Testis (tissue), 2 donors: Measurements from ENCODE around the gene CBLB.

Source experiments
- POLR2A ChIP-seq: fragments of 450-650 bp; IDR thresholded peaks from one replicate; pipeline ENCODE4 v1.6.1; 2017; ENCODE audit warnings: antibody characterized with exemption, mild to moderate bottlenecking, moderate library complexity
- TF ChIP-seq, protein P1 (sequence below), 3 experiments: fragments of 450-650 bp in 2 of 3; fragments of 200-600 bp in 1 of 3; sonication (generic) in 1 of 3; IDR thresholded peaks; one replicate each; pipeline ENCODE4 v1.5.1; 2016 to 2019; ENCODE audit warnings: antibody characterized with exemption in 3 of 3, mild to moderate bottlenecking in 2 of 3, moderate library complexity in 1 of 3

DNA sequence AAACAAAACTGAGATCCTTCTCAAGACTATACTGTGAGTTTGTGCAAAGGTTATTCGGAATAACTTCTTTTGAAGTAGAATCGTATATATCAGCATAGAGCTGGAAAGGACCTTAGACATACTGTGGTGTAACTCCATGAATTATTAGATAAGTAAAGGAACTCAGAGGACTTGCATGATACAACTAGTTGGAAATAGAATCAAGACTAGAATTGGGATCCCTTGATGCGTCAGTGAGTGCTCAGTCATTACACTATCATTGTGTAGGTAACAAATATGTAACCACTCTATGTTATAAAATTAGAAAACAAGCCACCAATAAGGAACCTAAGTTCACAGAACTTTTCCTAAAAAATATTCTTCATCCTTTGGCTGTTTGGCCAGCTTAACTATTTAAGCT is 61.1 kb downstream of the CBLB start:
- TF ChIP-seq, protein P1, sequence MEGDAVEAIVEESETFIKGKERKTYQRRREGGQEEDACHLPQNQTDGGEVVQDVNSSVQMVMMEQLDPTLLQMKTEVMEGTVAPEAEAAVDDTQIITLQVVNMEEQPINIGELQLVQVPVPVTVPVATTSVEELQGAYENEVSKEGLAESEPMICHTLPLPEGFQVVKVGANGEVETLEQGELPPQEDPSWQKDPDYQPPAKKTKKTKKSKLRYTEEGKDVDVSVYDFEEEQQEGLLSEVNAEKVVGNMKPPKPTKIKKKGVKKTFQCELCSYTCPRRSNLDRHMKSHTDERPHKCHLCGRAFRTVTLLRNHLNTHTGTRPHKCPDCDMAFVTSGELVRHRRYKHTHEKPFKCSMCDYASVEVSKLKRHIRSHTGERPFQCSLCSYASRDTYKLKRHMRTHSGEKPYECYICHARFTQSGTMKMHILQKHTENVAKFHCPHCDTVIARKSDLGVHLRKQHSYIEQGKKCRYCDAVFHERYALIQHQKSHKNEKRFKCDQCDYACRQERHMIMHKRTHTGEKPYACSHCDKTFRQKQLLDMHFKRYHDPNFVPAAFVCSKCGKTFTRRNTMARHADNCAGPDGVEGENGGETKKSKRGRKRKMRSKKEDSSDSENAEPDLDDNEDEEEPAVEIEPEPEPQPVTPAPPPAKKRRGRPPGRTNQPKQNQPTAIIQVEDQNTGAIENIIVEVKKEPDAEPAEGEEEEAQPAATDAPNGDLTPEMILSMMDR (IDR thresholded peaks at IDR 0.05): no peak
- TF ChIP-seq POLR2A: no peak
